Stimulated activated CD4-positive, alpha-beta T cell treated with anti-CD3 and anti-CD28 coated beads, Interleukin-12 subunit alpha, Interleukin-12 subunit beta, amount 100 ng/mL, for 48 hours (primary cell): ENCODE results near the gene LCMT1.

ENCODE experiments used
- DNase-seq, 3 donors: peaks; one replicate each; pipeline ENCODE4 v3.0.0-alpha.2; 2020; ENCODE audit warnings: low read depth in 2 of 3, low spot score in 1 of 3

The LCMT1 gene

DNA sequence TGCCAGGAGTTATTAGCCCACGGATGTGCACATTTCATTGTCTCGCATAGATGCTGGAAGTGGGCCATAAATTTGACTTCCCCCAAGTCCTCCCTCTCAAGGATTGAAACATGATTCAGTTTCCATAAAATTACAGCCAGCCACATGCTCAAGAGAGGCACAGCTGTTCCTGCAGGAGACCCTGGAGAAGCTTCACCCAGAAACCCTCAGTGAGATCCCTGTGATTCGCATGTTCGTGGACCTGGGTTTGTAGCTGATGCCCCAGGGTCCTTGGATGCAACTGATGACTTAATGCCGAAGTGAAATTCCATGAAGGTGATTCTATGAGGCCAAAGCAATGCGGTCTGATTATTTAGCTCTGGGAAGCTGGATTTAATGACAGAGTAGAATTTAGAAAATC lies 80.6 kb downstream of the LCMT1 start:
- DNase-seq, result no peak

- no peak for DNase-seq
These were observed 82.8 kb downstream of the LCMT1 start for GRCh38 chr16:25194273-25194878.

- no peak for DNase-seq
These were observed 86.5 kb downstream of the LCMT1 start for GRCh38 chr16:25198021-25198420.

GRCh38 chr16:25199457-25199856 lies 87.9 kb downstream of the LCMT1 start:
- DNase-seq, result no peak

DNA sequence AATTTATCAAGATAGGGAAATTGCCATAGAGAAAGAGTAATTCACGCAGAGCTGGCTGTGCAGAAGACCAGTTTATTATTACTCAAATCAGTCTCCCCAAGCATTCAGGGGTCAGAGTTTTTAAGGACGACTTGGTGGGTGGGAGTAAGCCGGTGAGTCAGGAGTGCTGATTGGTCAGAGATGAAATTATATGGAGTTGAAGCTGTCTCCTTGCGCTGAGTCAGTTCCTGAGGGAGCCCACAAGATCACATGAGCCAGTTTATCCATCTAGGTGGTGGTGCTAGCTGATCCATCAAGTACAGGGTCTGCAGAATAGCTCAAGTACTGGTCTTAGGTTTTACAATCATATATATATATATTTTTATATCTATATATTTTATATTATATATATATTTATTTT lies 99.2 kb downstream of the LCMT1 start:
- DNase-seq, result no peak

DNA sequence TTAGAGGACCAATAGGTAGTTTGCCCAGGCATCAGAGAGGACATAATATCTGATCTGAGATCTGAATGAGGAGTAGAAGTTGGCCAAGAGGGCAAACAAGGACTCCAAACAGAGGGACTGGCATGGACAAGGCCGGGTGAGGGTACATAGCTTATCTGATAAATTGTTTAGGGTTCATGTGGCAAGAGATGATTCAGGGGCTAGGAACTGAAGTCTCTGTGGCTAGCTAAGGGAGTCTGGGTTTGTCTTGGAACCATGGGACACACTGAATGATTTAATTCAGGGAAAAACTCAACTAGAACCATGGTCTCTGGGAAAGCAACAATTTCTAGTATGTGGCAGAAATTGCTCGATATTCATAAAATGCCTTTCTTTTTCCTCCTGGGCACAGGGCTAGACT lies 101.1 kb downstream of the LCMT1 start:
- no peak for DNase-seq

- no peak for DNase-seq
These were observed 102.3 kb downstream of the LCMT1 start for GRCh38 chr16:25213709-25214397.

- DNase-seq, result no peak
These were observed 105.6 kb downstream of the LCMT1 start for GRCh38 chr16:25217112-25217511.

DNA sequence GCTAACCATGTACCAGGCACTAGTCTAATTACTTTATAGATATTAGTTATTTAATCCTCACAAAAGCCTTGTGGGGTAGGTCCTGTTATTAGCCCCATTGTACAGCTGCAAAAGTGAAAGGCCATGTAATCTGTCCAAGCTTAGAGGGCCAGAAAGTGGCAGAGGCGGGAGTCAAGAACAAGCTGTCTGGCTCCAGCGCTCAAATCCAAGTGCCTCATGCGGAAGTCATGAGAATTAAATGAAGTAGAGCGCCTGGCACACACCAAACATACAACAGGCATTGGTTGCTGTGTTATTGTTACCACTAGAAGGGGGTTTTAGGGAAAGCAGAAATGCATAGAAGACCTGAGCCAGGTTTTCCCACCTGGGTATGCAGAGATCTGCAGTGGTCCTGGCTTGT lies 106.4 kb downstream of the LCMT1 start:
- no peak for DNase-seq

- DNase-seq, result no peak
These were observed 107.7 kb downstream of the LCMT1 start for GRCh38 chr16:25219070-25219737.

DNA sequence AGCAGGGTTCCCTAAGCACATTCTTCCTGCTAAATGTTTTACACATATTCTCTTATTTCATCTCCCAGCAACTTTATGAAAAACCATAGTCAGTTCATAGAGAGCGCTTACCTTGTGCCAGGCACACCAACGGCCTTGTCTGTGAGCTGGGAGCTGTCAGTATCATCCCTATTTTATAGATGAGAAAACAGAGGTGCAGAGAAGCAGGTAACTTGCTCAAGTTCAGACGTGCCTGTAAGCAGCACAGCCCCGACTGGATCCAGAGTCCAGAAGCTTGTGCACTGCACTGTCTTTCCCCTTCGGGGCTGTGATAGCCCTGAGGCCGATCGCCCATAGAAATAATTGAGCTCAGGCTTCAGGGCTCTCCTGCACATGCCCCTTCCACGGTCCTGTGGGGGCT lies 111.4 kb downstream of the LCMT1 start:
- DNase-seq, result no peak

DNA sequence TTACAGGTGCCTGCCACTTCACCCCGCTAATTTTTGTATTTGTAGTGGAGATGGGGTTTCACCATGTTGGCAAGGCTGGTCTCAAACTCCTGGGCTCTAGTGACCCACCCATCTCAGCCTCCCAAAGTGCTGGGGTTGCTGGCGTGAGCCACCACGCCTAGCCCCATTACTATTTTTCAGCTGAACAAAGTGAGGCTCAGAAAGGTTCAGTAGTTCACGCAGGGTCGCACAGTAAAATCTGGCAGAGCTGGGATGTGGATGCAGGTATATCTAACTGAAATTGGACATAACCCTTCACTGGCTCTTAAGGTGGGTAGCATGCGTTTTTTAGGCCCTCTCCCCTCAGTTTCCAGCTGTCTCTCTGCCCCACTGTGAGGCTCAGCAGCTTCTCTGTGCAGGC lies 112.4 kb downstream of the LCMT1 start:
- DNase-seq, result no peak

GRCh38 chr16:25224731-25225319 lies 113.3 kb downstream of the LCMT1 start:
- no peak for DNase-seq
